HEK293 (cell line): ENCODE results near the gene C7orf57.

ENCODE experiments used
- CTCF ChIA-PET: fragments of 350-600 bp; formaldehyde crosslinking; extraction: SDS; loops from one replicate; lab custom pipeline; 2021; ENCODE audit warnings: antibody characterized with exemption; lab: Yijun Ruan, JAX
- POLR2A ChIA-PET: fragments of 300-600 bp; formaldehyde crosslinking; extraction: SDS; loops from one replicate; lab custom pipeline; 2020; ENCODE audit warnings: antibody characterized with exemption, inconsistent platforms; lab: Yijun Ruan, JAX
- H3K27ac ChIP-seq: fragments of 200-500 bp; sonication (Bioruptor generic); 2 replicates; pipeline ENCODE4 v1.5.1; 2014; ENCODE audit warnings: low read depth, low read length, control low read depth, inconsistent platforms; ENCODE audit errors: extremely low read depth
- H3K36me3 ChIP-seq, 2 experiments: fragments of 200-500 bp in 1 of 2; sonication (Bioruptor generic) in 1 of 2; 1 replicate in 1 of 2; 2 replicates in 1 of 2; pipeline ENCODE4 v1.5.1; 2014 to 2017; ENCODE audit warnings: inconsistent platforms in 2 of 2, low read length in 2 of 2; ENCODE audit not compliant: control insufficient read depth in 2 of 2, insufficient read depth in 1 of 2
- H3K4me1 ChIP-seq: fragments of 200-500 bp; sonication (Bioruptor generic); 2 replicates; pipeline ENCODE4 v1.5.1; 2014; ENCODE audit warnings: mild to moderate bottlenecking, low read length, inconsistent platforms; ENCODE audit not compliant: control insufficient read depth, insufficient read depth
- H3K4me3 ChIP-seq: 2 replicates; pipeline ENCODE4 v1.5.1; 2011; ENCODE audit warnings: low read depth, mild to moderate bottlenecking, control low read depth, low read length, moderate library complexity
- H3K9me3 ChIP-seq: fragments of 200-500 bp; sonication (Bioruptor generic); 2 replicates; pipeline ENCODE4 v1.5.1; 2014; ENCODE audit warnings: low read depth, low read length, inconsistent platforms; ENCODE audit not compliant: control insufficient read depth, insufficient read depth
- GLIS2 ChIP-seq: fragments of 450-650 bp; formaldehyde crosslinking; IDR thresholded peaks from 2 replicates; pipeline ENCODE4 v1.5.1; 2016; ENCODE audit warnings: missing biosample characterization, missing genetic modification characterization
- KLF10 ChIP-seq: fragments of 450-650 bp; IDR thresholded peaks from 2 replicates; pipeline ENCODE4 v1.5.1; 2018; ENCODE audit warnings: missing biosample characterization, mild to moderate bottlenecking, missing genetic modification characterization
- SP7 ChIP-seq: fragments of 450-650 bp; formaldehyde crosslinking; IDR thresholded peaks from 2 replicates; pipeline ENCODE4 v1.5.1; 2016; ENCODE audit warnings: missing biosample characterization, missing genetic modification characterization
- YY1 ChIP-seq: fragments of 450-650 bp; formaldehyde crosslinking; IDR thresholded peaks from 2 replicates; pipeline ENCODE4 v1.5.1; 2018; ENCODE audit warnings: missing biosample characterization, missing genetic modification characterization
- ZIC2 ChIP-seq: fragments of 450-650 bp; formaldehyde crosslinking; IDR thresholded peaks from 2 replicates; pipeline ENCODE4 v1.5.1; 2016; ENCODE audit warnings: missing biosample characterization, missing genetic modification characterization
- ZNF132 ChIP-seq: fragments of 450-650 bp; formaldehyde crosslinking; IDR thresholded peaks from 2 replicates; pipeline ENCODE4 v1.5.1; 2017; ENCODE audit warnings: missing biosample characterization, missing genetic modification characterization, borderline replicate concordance
- ZNF133 ChIP-seq: fragments of 450-650 bp; formaldehyde crosslinking; IDR thresholded peaks from 2 replicates; pipeline ENCODE4 v1.5.1; 2016; ENCODE audit warnings: missing biosample characterization, missing genetic modification characterization
- ZNF202 ChIP-seq: fragments of 450-650 bp; formaldehyde crosslinking; IDR thresholded peaks from 2 replicates; pipeline ENCODE4 v1.5.1; 2016; ENCODE audit warnings: missing biosample characterization, missing genetic modification characterization, borderline replicate concordance
- ZNF214 ChIP-seq: fragments of 450-650 bp; formaldehyde crosslinking; IDR thresholded peaks from 2 replicates; pipeline ENCODE4 v1.5.1; 2017; ENCODE audit warnings: missing biosample characterization, mild to moderate bottlenecking, missing genetic modification characterization, borderline replicate concordance
- ZNF335 ChIP-seq: fragments of 450-650 bp; formaldehyde crosslinking; conservative IDR thresholded peaks from 2 replicates; pipeline ENCODE4 v1.5.1; 2016; ENCODE audit warnings: missing biosample characterization, missing genetic modification characterization
- ZNF341 ChIP-seq: fragments of 450-650 bp; formaldehyde crosslinking; IDR thresholded peaks from 2 replicates; pipeline ENCODE4; 2016; ENCODE audit warnings: low read depth, missing biosample characterization, missing genetic modification characterization
- ZNF350 ChIP-seq: fragments of 450-650 bp; formaldehyde crosslinking; IDR thresholded peaks from 2 replicates; pipeline ENCODE4 v1.5.0; 2017; ENCODE audit warnings: missing biosample characterization, mild to moderate bottlenecking, missing genetic modification characterization
- ZNF404 ChIP-seq: fragments of 450-650 bp; formaldehyde crosslinking; IDR thresholded peaks from 2 replicates; pipeline ENCODE4 v1.5.1; 2017; ENCODE audit warnings: missing biosample characterization, missing genetic modification characterization
- ZNF423 ChIP-seq: fragments of 450-650 bp; formaldehyde crosslinking; IDR thresholded peaks from 2 replicates; pipeline ENCODE4 v1.5.1; 2016; ENCODE audit warnings: missing biosample characterization, missing genetic modification characterization
- ZNF558 ChIP-seq: fragments of 450-650 bp; formaldehyde crosslinking; IDR thresholded peaks from 2 replicates; pipeline ENCODE4 v1.5.1; 2016; ENCODE audit warnings: missing biosample characterization, missing genetic modification characterization
- ZNF626 ChIP-seq: fragments of 450-650 bp; sonication (Bioruptor Pico); formaldehyde crosslinking; IDR thresholded peaks from 2 replicates; pipeline ENCODE4 v1.5.1; 2018; ENCODE audit warnings: missing biosample characterization, missing genetic modification characterization, inconsistent platforms
- ZNF654 ChIP-seq: fragments of 450-650 bp; formaldehyde crosslinking; IDR thresholded peaks from 2 replicates; pipeline ENCODE4 v1.5.1; 2016; ENCODE audit warnings: low read depth, missing biosample characterization, missing genetic modification characterization
- ZNF701 ChIP-seq: fragments of 450-650 bp; formaldehyde crosslinking; IDR thresholded peaks from 2 replicates; pipeline ENCODE4 v1.5.1; 2016; ENCODE audit warnings: missing biosample characterization, missing genetic modification characterization
- ZNF747 ChIP-seq: fragments of 450-650 bp; formaldehyde crosslinking; IDR thresholded peaks from 2 replicates; pipeline ENCODE4 v1.5.1; 2016; ENCODE audit warnings: missing biosample characterization, missing genetic modification characterization
- ZNF76 ChIP-seq: fragments of 450-650 bp; formaldehyde crosslinking; IDR thresholded peaks from 2 replicates; pipeline ENCODE4; 2016; ENCODE audit warnings: low read depth, missing biosample characterization, missing genetic modification characterization, borderline replicate concordance
- ZNF777 ChIP-seq: fragments of 450-650 bp; formaldehyde crosslinking; IDR thresholded peaks from 2 replicates; pipeline ENCODE4 v1.5.1; 2017; ENCODE audit warnings: missing biosample characterization, missing genetic modification characterization, borderline replicate concordance
- ZNF791 ChIP-seq: fragments of 450-650 bp; formaldehyde crosslinking; IDR thresholded peaks from 2 replicates; pipeline ENCODE4 v1.5.1; 2016; ENCODE audit warnings: missing biosample characterization, missing genetic modification characterization
- ZNF837 ChIP-seq: fragments of 450-650 bp; formaldehyde crosslinking; IDR thresholded peaks from 2 replicates; pipeline ENCODE4 v1.5.1; 2016; ENCODE audit warnings: missing biosample characterization, missing genetic modification characterization
- TF ChIP-seq, protein P1 (sequence below): fragments of 450-650 bp; formaldehyde crosslinking; IDR thresholded peaks from 2 replicates; pipeline ENCODE4 v1.5.1; 2016; ENCODE audit warnings: missing biosample characterization, missing genetic modification characterization
- TF ChIP-seq, protein P2 (sequence below): fragments of 450-650 bp; formaldehyde crosslinking; IDR thresholded peaks from 2 replicates; pipeline ENCODE4 v1.5.1; 2016; ENCODE audit warnings: missing biosample characterization, missing genetic modification characterization

The C7orf57 gene

DNA sequence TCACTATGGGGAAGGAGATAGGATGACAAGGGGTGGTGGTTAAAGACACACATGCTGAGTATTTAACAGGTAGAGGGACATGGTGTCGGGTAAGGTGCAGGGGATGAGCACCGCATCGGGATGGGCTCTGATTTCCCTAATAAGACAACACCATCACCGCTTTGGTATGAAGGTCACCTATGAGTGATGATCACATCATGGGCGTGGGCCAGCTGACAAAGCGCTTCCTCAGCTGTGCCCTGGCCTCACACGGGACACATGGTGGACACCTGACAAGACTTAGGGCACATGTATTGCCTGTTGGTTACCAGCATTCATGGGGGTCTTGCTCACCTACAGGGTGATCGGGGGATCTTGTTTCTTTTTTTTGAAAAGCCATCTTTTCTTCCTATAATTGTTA, 12.8 kb downstream of the C7orf57 start (continued):
- TF ChIP-seq ZNF837 (tag by site-specific recombination) (no peak), ZNF558 (tag by site-specific recombination) (no peak), SP7 (no peak), ZNF341 (tag by site-specific recombination) (no peak), ZNF423 (no peak), ZNF132 (tag by site-specific recombination) (no peak), ZNF133 (tag by site-specific recombination) (no peak), KLF10 (tag by site-specific recombination) (no peak)

DNA sequence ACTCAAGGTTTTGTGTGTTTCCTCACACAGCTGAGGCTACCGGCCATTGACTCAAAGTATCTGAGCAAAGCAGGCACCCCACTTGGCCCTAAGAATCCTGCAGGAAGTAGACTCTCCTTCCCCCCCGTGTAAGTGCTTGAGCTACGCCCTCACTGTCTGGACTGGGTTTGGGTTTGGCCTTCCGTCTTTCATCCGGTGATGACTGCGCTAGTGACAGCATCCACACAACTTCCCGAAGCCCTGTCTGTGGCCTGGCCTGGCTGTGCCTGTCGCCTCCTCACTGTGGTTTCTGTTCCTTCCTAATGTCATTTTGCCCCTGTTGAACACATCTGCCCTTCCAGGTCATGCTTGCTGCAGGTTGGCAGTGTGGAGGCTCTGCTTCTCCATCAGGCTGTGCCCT, 14.5 kb downstream of the C7orf57 start:
- TF ChIP-seq, protein P1, sequence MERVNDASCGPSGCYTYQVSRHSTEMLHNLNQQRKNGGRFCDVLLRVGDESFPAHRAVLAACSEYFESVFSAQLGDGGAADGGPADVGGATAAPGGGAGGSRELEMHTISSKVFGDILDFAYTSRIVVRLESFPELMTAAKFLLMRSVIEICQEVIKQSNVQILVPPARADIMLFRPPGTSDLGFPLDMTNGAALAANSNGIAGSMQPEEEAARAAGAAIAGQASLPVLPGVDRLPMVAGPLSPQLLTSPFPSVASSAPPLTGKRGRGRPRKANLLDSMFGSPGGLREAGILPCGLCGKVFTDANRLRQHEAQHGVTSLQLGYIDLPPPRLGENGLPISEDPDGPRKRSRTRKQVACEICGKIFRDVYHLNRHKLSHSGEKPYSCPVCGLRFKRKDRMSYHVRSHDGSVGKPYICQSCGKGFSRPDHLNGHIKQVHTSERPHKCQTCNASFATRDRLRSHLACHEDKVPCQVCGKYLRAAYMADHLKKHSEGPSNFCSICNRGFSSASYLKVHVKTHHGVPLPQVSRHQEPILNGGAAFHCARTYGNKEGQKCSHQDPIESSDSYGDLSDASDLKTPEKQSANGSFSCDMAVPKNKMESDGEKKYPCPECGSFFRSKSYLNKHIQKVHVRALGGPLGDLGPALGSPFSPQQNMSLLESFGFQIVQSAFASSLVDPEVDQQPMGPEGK (tag by site-specific recombination), result no peak
- no peak for TF ChIP-seq ZNF747 (tag by site-specific recombination)
- TF ChIP-seq, all 188 proteins: peak for 0
- Histone ChIP-seq H3K9me3 (no peaks in the 10 kb centered on the region), H3K4me3 (no peak overlapping the region), H3K27ac (no peak overlapping the region), H3K36me3 (no peaks in the 10 kb centered on the region), H3K4me1 (no peaks in the 10 kb centered on the region)
- POLR2A ChIA-PET, result no interaction called here
- CTCF ChIA-PET, result interaction anchor here (0.6 kb wide), 1 partner anchor 58 kb away, joined by 5 read pairs; no protein-coding TSS in a partner anchor

- H3K36me3 ChIP-seq, result no peaks in the 10 kb centered on the region
- H3K9me3 ChIP-seq, result no peaks in the 10 kb centered on the region
- TF ChIP-seq ZNF335 (0 out of 2 replicates have a peak, but pooled peaks have one; percentile 8), ZNF558 (tag by site-specific recombination) (no peak)
- TF ChIP-seq, all 188 proteins: peak for 1
- CTCF ChIA-PET, result no interaction called here
- no peaks in the 10 kb centered on the region for H3K4me1 ChIP-seq
- H3K27ac ChIP-seq, result no peak overlapping the region
- no peak overlapping the region for H3K4me3 ChIP-seq
- POLR2A ChIA-PET, result no interaction called here
Measured at GRCh38 chr7:48052748-48053147, 17.4 kb downstream of the C7orf57 start.

DNA sequence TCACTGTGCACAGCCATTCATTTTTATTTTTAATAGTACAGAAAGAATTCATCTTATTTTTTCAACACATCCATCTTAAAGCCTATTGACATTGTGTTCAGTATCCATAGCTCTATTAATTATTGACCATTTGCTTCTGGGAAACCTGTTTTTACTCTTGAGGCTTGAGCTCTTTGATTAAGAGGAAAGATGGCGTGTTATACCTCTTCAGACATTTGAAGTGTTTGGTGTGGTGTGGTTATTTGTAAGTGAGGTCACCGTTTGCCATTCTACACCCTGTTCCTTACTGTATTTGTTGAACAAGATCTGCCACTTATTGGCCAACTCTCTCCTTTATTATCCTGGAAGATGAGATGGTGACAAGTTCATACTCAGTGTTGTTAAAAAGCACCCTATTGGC, 18.4 kb downstream of the C7orf57 start:
- Histone ChIP-seq H3K36me3 (no peaks in the 10 kb centered on the region), H3K9me3 (no peaks in the 10 kb centered on the region), H3K4me1 (no peaks in the 10 kb centered on the region), H3K4me3 (no peak overlapping the region), H3K27ac (no peak overlapping the region)
- POLR2A ChIA-PET, result no interaction called here
- CTCF ChIA-PET, result interaction anchor here (0.6 kb wide), 1 partner anchor 19 kb away, joined by 3 read pairs; no protein-coding TSS in a partner anchor
- TF ChIP-seq ZNF350 (tag by site-specific recombination) (no peak), ZIC2 (tag by site-specific recombination) (no peak), ZNF423 (no peak), ZNF654 (no peak), ZNF404 (no peak)

- H3K4me3 ChIP-seq, result no peak overlapping the region
- no peaks in the 10 kb centered on the region for H3K36me3 ChIP-seq
- CTCF ChIA-PET, result interaction anchor here (1.4 kb wide), 1 partner anchor 52 kb away, joined by 3 read pairs; no protein-coding TSS in a partner anchor
- no peak overlapping the region for H3K27ac ChIP-seq
- H3K9me3 ChIP-seq, result no peaks in the 10 kb centered on the region
- POLR2A ChIA-PET, result no interaction called here
- H3K4me1 ChIP-seq, result no peaks in the 10 kb centered on the region
- TF ChIP-seq ZNF791 (tag by site-specific recombination) (no peak), ZNF202 (tag by site-specific recombination) (no peak), ZNF214 (tag by site-specific recombination) (no peak), ZNF626 (no peak), YY1 (tag by site-specific recombination) (no peak), GLIS2 (tag by site-specific recombination) (no peak), ZNF701 (no peak), ZNF76 (tag by site-specific recombination) (no peak), ZNF777 (tag by site-specific recombination) (no peak)
- TF ChIP-seq, protein P2, sequence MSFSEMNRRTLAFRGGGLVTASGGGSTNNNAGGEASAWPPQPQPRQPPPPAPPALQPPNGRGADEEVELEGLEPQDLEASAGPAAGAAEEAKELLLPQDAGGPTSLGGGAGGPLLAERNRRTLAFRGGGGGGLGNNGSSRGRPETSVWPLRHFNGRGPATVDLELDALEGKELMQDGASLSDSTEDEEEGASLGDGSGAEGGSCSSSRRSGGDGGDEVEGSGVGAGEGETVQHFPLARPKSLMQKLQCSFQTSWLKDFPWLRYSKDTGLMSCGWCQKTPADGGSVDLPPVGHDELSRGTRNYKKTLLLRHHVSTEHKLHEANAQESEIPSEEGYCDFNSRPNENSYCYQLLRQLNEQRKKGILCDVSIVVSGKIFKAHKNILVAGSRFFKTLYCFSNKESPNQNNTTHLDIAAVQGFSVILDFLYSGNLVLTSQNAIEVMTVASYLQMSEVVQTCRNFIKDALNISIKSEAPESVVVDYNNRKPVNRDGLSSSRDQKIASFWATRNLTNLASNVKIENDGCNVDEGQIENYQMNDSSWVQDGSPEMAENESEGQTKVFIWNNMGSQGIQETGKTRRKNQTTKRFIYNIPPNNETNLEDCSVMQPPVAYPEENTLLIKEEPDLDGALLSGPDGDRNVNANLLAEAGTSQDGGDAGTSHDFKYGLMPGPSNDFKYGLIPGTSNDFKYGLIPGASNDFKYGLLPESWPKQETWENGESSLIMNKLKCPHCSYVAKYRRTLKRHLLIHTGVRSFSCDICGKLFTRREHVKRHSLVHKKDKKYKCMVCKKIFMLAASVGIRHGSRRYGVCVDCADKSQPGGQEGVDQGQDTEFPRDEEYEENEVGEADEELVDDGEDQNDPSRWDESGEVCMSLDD (tag by site-specific recombination), result no peak
Measured at GRCh38 chr7:48058990-48059389, 23.6 kb downstream of the C7orf57 start.
